GM21390 (cell line): ENCODE measurements around the gene TEC.

Experiments used
- ATAC-seq: cut with Tn5 transposase; IDR thresholded peaks from one replicate; pipeline ENCODE4 v1.9.1; 2021; ENCODE audit not compliant: unreplicated experiment

Gene TEC

GRCh38 chr4:48093991-48094416 is 175.6 kb downstream of the TEC start:
- ATAC-seq = no peak

- ATAC-seq = no peak
Observed at GRCh38 chr4:48090621-48091020, 179.0 kb downstream of the TEC start.

DNA sequence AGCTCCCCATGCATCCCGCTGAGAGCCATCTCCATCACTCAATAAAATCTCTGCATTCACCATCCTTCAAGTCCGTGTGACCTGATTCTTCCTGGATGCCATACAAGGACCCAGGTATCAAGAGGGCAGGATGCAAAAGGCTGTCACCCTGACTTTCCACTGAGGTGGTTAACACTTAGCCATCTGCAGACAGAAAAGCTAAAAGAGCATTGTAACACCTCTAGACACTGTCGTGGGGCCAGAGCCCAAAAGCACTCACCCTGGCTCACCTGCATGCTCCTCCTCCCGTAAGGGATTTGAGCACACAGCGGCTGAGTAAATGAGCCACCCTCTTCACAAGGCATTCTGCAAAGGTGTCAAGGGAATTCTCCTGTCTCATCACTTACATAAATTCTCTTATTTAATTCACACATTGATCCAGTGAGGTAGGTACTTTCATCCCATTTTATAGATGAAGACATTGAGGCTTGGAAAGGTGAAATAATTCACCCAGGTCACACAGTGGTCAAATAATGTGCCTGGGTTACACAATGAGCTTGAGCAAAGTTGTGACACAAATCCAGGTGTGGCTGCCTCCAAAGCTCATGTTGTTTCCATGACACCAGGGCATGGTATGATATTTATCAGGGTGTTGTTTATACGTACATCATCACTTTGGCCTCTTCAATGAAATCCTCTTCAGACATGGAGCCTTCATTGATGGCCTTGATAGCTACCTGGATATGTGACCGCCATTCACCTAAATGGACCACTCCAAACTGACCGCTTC is 183.6 kb downstream of the TEC start:
- ATAC-seq = no peak
